K562 (cell line): ENCODE measurements around the gene AKT2. TPM values are rescaled to one million over a fixed set of nuclear protein-coding genes. Genes with fewer than 3 reads are reported as not detected.

ENCODE experiments used
- ATAC-seq: fragments of 200-7000 bp; cut with Tn5 transposase; 3 replicates; pipeline ENCODE4 v1.9.1; 2020; ENCODE audit warnings: moderate library complexity
- BruUV-seq: library from RNA; stranded (reverse); fragments of 400-500 nt; replicated peaks from 2 replicates; lab custom pipeline; 2021; lab: Mats Ljungman, UMichigan
- CTCF ChIA-PET: fragments of 300-600 bp; formaldehyde crosslinking; extraction: SDS; loops from one replicate; lab custom pipeline; 2021; ENCODE audit warnings: low intra/inter-chr PET ratio; lab: Yijun Ruan, JAX
- POLR2A ChIA-PET: fragments of 300-600, 350-650 bp; sonication (Branson Sonifier 250); formaldehyde crosslinking; extraction: SDS; loops from one replicate; lab custom pipeline; 2021; ENCODE audit warnings: antibody characterized with exemption, inconsistent platforms; lab: Yijun Ruan, JAX
- DNase-seq, 4 experiments: peaks; one replicate each; pipeline versions ENCODE4 v3.0.0 to v3.0.0-alpha.2; 2011 to 2018; ENCODE audit warnings: low spot score in 3 of 4, mixed read lengths in 3 of 4; ENCODE audit errors: extremely low read depth in 1 of 4
- FAIRE-seq: peaks from 2 replicates; lab custom pipeline; 2011; peaks lifted over from hg19 to GRCh38; lab: Jason Lieb, UNC
- H2AFZ ChIP-seq: 2 replicates; pipeline ENCODE4 v1.6.0; 2011; ENCODE audit warnings: low read depth, low read length, control low read depth, inconsistent platforms
- H3K27ac ChIP-seq: fragments of 200-600 bp; 3 replicates; pipeline ENCODE4 v1.8.0; 2011; ENCODE audit warnings: low read depth, mild to moderate bottlenecking, control low read depth, inconsistent platforms, low read length, moderate library complexity, mixed read lengths; ENCODE audit errors: extremely low read depth
- H3K27me3 ChIP-seq, 2 experiments: fragments of 300-600 bp in 1 of 2; 2 replicates in 1 of 2; 3 replicates in 1 of 2; pipeline versions ENCODE4 v1.6.0 to v1.8.0; 2011; ENCODE audit warnings: inconsistent platforms in 2 of 2, low read length in 2 of 2, mild to moderate bottlenecking in 1 of 2, mixed read lengths in 1 of 2, moderate library complexity in 1 of 2; ENCODE audit not compliant: control insufficient read depth in 2 of 2, insufficient read depth in 2 of 2
- H3K36me3 ChIP-seq: fragments of 300-600 bp; 3 replicates; pipeline ENCODE4 v1.8.0; 2011; ENCODE audit warnings: mild to moderate bottlenecking, low read length, inconsistent platforms; ENCODE audit not compliant: control insufficient read depth, insufficient read depth
- H3K4me1 ChIP-seq, 2 experiments: fragments of 200-600 bp in 1 of 2; replicated peaks in 1 of 2; 2 replicates in 1 of 2; 3 replicates in 1 of 2; pipeline versions ENCODE4 v1.5.1 to v1.8.0; 2011; ENCODE audit warnings: inconsistent platforms in 2 of 2, low read length in 2 of 2, mild to moderate bottlenecking in 1 of 2, mixed read lengths in 1 of 2, moderate library complexity in 1 of 2; ENCODE audit not compliant: control insufficient read depth in 2 of 2, insufficient read depth in 2 of 2
- H3K4me2 ChIP-seq: 2 replicates; pipeline ENCODE4 v1.6.1; 2011; ENCODE audit warnings: low read length, control low read depth, inconsistent platforms, mixed read lengths; ENCODE audit not compliant: insufficient read depth
- H3K4me3 ChIP-seq: fragments of 200-600 bp; sonication (generic), shearing (Covaris generic); 2 replicates; pipeline ENCODE4 v1.5.1; 2016; ENCODE audit warnings: control low read depth, inconsistent platforms
- H3K79me2 ChIP-seq: fragments of 200-600 bp; 3 replicates; pipeline ENCODE4 v1.8.0; 2011; ENCODE audit warnings: low read length, inconsistent platforms; ENCODE audit not compliant: control insufficient read depth, insufficient read depth
- H3K9ac ChIP-seq, 2 experiments: 2 replicates each; pipeline versions ENCODE4 v1.6.0 to v1.6.1; 2011; ENCODE audit warnings: low read depth in 2 of 2, low read length in 2 of 2, control low read depth in 1 of 2, inconsistent platforms in 1 of 2, mild to moderate bottlenecking in 1 of 2, mixed read lengths in 1 of 2; ENCODE audit not compliant: insufficient read depth in 1 of 2
- H3K9me1 ChIP-seq: one replicate; pipeline ENCODE4 v1.6.0; 2011; ENCODE audit warnings: inconsistent platforms, mild to moderate bottlenecking, low read length, moderate library complexity; ENCODE audit not compliant: control insufficient read depth, insufficient read depth
- H3K9me3 ChIP-seq: replicated peaks from 2 replicates; pipeline ENCODE4 v1.5.1; 2011; ENCODE audit warnings: low read depth, low read length, inconsistent platforms; ENCODE audit not compliant: control insufficient read depth, insufficient read depth
- H4K20me1 ChIP-seq: replicated peaks from 2 replicates; pipeline ENCODE4 v1.6.1; 2011; ENCODE audit warnings: low read length, inconsistent platforms, mixed read lengths; ENCODE audit not compliant: control insufficient read depth, insufficient read depth
- CAMTA2 ChIP-seq: fragments of 250-450 bp; sonication (Bioruptor Pico); conservative IDR thresholded peaks from 2 replicates; pipeline ENCODE4 v1.5.1; 2022
- GABPB1 ChIP-seq: sonication (generic); formaldehyde crosslinking; IDR thresholded peaks from 2 replicates; pipeline ENCODE4 v1.8.0; 2022; ENCODE audit warnings: mild to moderate bottlenecking, missing genetic modification reagents
- KAT7 ChIP-seq: sonication (generic); formaldehyde crosslinking; IDR thresholded peaks from 2 replicates; pipeline ENCODE4 v1.8.0; 2022; ENCODE audit warnings: missing genetic modification reagents, mild to moderate bottlenecking, borderline replicate concordance
- NEUROD1 ChIP-seq: fragments of 150-350 bp; IDR thresholded peaks from 2 replicates; pipeline ENCODE4 v1.6.1; 2014; ENCODE audit warnings: borderline replicate concordance, low read length, low read depth; ENCODE audit not compliant: partially characterized antibody
- NFXL1 ChIP-seq: fragments of 450-650 bp; formaldehyde crosslinking; IDR thresholded peaks from 2 replicates; pipeline ENCODE4 v1.4.0; 2021; ENCODE audit warnings: mild to moderate bottlenecking
- PKNOX1 ChIP-seq: fragments of 450-650 bp; IDR thresholded peaks from 2 replicates; pipeline ENCODE4 v1.6.1; 2016
- XRCC5 ChIP-seq: fragments of 200-400 bp; formaldehyde crosslinking; IDR thresholded peaks from 2 replicates; pipeline ENCODE4 v1.6.1; 2017; ENCODE audit warnings: low read depth, mild to moderate bottlenecking, low read length
- ZNF311 ChIP-seq: fragments of 250-450 bp; sonication (Bioruptor Pico); IDR thresholded peaks from 2 replicates; pipeline ENCODE4 v1.4.0; 2020; ENCODE audit warnings: mild to moderate bottlenecking, moderate library complexity
- ZNF551 ChIP-seq: fragments of 250-450 bp; sonication (Bioruptor Pico); IDR thresholded peaks from 2 replicates; pipeline ENCODE4 v1.5.0; 2021; ENCODE audit warnings: mild to moderate bottlenecking, moderate library complexity
- ZNF707 ChIP-seq: fragments of 250-450 bp; sonication (Bioruptor Pico); conservative IDR thresholded peaks from 2 replicates; pipeline ENCODE4 v1.8.0; 2022; ENCODE audit warnings: inconsistent platforms, mild to moderate bottlenecking, moderate library complexity
- WGBS: fragments of 100-300 bp; shearing (Covaris generic); methylation state at CpG from one replicate; pipeline ENCODE4 v1.1.6; 2016; ENCODE audit warnings: low coverage, mixed read lengths; ENCODE audit not compliant: insufficient coverage; ENCODE audit errors: missing lambda C conversion rate; 5-methylcytosine and 5-hydroxymethylcytosine counted together
- in situ Hi-C: fragments of 300-500 bp; cut with MboI; formaldehyde crosslinking; loops from 4 replicates; pipeline ENCODE4 v1.15.0; 2018; ENCODE audit warnings: inconsistent platforms, mixed read lengths
- intact Hi-C: fragments of 100-400 bp; cut with micrococcal nuclease; formaldehyde crosslinking; loops from 2 replicates; pipeline ENCODE4 v1.14.2; 2022
- polyA plus RNA-seq, 8 experiments: library from polyadenylated mRNA; depleted of rRNA in 4 of 8; stranded (reverse) in 5 of 8; unstranded in 3 of 8; fragments of >200 nt; fragmentation: Nextera tagmentation in 2 of 8; fragmentation: Illumina TruSeq in 1 of 8; extraction: Ambion mirVana in 2 of 8; extraction: Trizol in 1 of 8; gene quantifications; 2 replicates each; pipeline versions ENCODE4 v1.2.1 to v1.2.3, GENCODE V29; 2011 to 2014; ENCODE audit warnings: inconsistent platforms in 1 of 8, missing spikeins in 1 of 8
- total RNA-seq, 7 experiments: library from RNA; depleted of rRNA in 6 of 7; stranded (reverse); fragments of >200 nt in 6 of 7; fragmentation: Illumina TruSeq in 2 of 7; extraction: Trizol in 2 of 7; gene quantifications; 2 replicates each; pipeline versions ENCODE4 v1.2.1 to v1.2.3, GENCODE V29; 2011 to 2021; ENCODE audit warnings: low replicate concordance in 1 of 7

AKT2 gene
- total and polyA plus RNA-seq, 9 of the 15 experiments (the other 6 are each of a cell fraction or from before 2014, with no cell fraction given): 1.1 to 132 (median 67.7) TPM

- BruUV-seq: no TSS peak
- peaks cover 4% of the 10 kb centered on the region; the same call in 1 of the 2 replicates for H4K20me1 ChIP-seq
- intact Hi-C loops: no loop called here
- WGBS: 86% methylated on average over 11 of the region's 11 CpGs
- H3K4me1 ChIP-seq: peaks cover 0 to 16% of the 10 kb centered on the region in 2 experiments; a peak in 2 of 5 replicates
- no peaks in the 10 kb centered on the region for H3K27me3 ChIP-seq
- CTCF ChIA-PET: no interaction called here
- no peak for DNase-seq
- no peak for ATAC-seq
- no peak overlapping the region for H3K27ac ChIP-seq
- peaks cover 40% of the 10 kb centered on the region for H3K79me2 ChIP-seq
- peaks cover 4% of the 10 kb centered on the region for H3K9me1 ChIP-seq
- POLR2A ChIA-PET: interaction anchor here (0.7 kb wide), 1 partner anchor 12 kb away, joined by 4 read pairs; no protein-coding TSS in a partner anchor
- FAIRE-seq: no peak
- no peak overlapping the region for H3K4me2 ChIP-seq
- no peak overlapping the region for H3K4me3 ChIP-seq
- peaks cover 74% of the 10 kb centered on the region; the same call in 2 of the 3 replicates for H3K36me3 ChIP-seq
- in situ Hi-C loops: no loop called here
- peak overlapping the region in 1 of 2 experiments; percentile 60; a peak in 1 of 4 replicates for H3K9ac ChIP-seq
- H3K9me3 ChIP-seq: no peaks in the 10 kb centered on the region
- no peak for TF ChIP-seq GABPB1
- TF ChIP-seq PKNOX1: no peak
- TF ChIP-seq CAMTA2: no peak
- TF ChIP-seq NFXL1: no peak
- TF ChIP-seq NEUROD1: no peak
- no peak for TF ChIP-seq KAT7 (CRISPR knock-in tag)
- no peak for TF ChIP-seq ZNF551
- no peak for TF ChIP-seq ZNF311
- no peak for TF ChIP-seq XRCC5
- TF ChIP-seq ZNF707 (CRISPR knock-in tag): no peak
- H2AFZ ChIP-seq: no peak overlapping the region
These were observed 35.4 kb downstream of the AKT2 start for GRCh38 chr19:40249781-40250180.
